ENCODE measurements around the gene NEK2.
"Not testable (repeated sequence)": the region's sequence is repeated elsewhere in the genome, so short reads cannot be mapped to it uniquely, and the experiment has no call there.

The NEK2 gene

DNA sequence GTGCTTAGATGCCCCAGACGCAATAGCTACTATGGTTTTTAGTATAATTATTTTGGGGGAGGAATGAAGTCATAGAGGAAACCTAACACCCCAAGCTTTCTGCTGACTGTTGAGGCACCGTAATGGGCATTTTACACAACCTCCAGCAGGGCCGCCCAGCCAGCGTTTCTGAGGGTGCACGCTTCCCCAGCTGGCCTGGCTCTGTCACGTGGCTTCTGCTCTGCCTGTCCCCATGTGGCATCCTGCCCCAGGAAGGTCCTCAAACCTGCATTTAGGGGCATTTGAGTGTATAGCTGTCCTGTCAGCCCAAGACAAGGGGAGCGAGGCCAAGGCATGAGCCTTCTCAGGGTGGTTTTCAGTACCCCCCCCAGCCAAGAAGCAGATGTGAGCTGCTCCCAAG is 10.4 kb upstream of the NEK2 start:
- H3K36me3 ChIP-seq, result no peaks in the 10 kb centered on the region
- TF ChIP-seq, protein P1, sequence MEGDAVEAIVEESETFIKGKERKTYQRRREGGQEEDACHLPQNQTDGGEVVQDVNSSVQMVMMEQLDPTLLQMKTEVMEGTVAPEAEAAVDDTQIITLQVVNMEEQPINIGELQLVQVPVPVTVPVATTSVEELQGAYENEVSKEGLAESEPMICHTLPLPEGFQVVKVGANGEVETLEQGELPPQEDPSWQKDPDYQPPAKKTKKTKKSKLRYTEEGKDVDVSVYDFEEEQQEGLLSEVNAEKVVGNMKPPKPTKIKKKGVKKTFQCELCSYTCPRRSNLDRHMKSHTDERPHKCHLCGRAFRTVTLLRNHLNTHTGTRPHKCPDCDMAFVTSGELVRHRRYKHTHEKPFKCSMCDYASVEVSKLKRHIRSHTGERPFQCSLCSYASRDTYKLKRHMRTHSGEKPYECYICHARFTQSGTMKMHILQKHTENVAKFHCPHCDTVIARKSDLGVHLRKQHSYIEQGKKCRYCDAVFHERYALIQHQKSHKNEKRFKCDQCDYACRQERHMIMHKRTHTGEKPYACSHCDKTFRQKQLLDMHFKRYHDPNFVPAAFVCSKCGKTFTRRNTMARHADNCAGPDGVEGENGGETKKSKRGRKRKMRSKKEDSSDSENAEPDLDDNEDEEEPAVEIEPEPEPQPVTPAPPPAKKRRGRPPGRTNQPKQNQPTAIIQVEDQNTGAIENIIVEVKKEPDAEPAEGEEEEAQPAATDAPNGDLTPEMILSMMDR (IDR thresholded peaks at IDR 0.05; ENCODE audit: low read depth, low read length), result no peak
- H3K27me3 ChIP-seq, result no peaks in the 10 kb centered on the region
- peaks cover 5% of the 10 kb centered on the region; the same call in 1 of the 2 replicates for H3K4me1 ChIP-seq
- no peaks in the 10 kb centered on the region for H3K9me3 ChIP-seq
- no peak for DNase-seq
- H3K4me3 ChIP-seq (ENCODE audit: low read depth, low read length), result no peak overlapping the region

DNA sequence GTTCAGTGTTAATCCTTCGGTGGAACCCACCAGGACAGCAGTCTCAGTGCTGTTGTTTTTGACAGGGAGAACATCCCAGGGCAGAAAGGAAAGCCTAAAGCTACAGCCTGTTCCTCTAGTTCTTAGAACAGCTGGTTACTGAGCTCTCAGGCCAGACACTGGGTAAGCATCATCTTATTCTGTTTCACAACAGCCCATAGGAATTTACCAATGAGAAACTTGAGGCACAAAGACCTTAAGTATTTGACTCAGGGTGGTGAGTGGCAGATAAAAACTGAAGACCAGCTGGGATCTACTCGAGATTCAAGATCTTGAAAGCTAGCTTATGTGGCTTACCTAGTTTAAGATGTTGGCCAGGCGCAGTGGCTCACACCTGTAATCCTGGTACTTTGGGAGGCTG is 9.4 kb upstream of the NEK2 start:
- peaks cover 5% of the 10 kb centered on the region; the same call in 1 of the 2 replicates for H3K4me1 ChIP-seq
- H3K36me3 ChIP-seq, result no peaks in the 10 kb centered on the region
- DNase-seq, result no peak
- no peaks in the 10 kb centered on the region for H3K9me3 ChIP-seq
- H3K27me3 ChIP-seq, result no peaks in the 10 kb centered on the region
- H3K4me3 ChIP-seq (ENCODE audit: low read depth, low read length), result no peak overlapping the region
- TF ChIP-seq, protein P1 (IDR thresholded peaks at IDR 0.05; ENCODE audit: low read depth, low read length), result no peak

DNA sequence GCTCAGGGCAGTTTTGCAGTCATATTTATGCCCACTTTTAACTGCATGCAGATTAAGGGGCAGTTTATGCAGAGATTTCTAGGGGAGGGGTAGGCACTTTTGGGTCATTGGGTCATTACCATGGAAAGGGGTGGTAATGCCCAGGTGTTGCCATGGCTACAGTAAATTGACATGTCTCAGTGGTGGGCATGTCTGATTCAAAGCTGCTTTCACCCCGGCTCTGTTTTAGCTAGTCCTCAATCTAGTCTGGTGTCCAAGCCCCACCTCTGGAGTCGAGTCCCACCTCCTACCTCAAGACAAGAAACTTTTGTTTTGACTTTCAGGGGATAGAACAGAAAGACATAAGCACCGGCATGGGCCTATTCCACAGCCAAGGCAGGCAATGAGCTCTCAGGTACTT is 8.9 kb upstream of the NEK2 start:
- TF ChIP-seq, protein P1 (IDR thresholded peaks at IDR 0.05; ENCODE audit: low read depth, low read length), result no peak
- Histone ChIP-seq H3K4me1 (peaks cover 5% of the 10 kb centered on the region; the same call in 1 of the 2 replicates), H3K9me3 (no peaks in the 10 kb centered on the region), H3K36me3 (no peaks in the 10 kb centered on the region), H3K4me3 (ENCODE audit: low read depth, low read length) (no peak overlapping the region), H3K27me3 (no peaks in the 10 kb centered on the region)
- no peak for DNase-seq

DNA sequence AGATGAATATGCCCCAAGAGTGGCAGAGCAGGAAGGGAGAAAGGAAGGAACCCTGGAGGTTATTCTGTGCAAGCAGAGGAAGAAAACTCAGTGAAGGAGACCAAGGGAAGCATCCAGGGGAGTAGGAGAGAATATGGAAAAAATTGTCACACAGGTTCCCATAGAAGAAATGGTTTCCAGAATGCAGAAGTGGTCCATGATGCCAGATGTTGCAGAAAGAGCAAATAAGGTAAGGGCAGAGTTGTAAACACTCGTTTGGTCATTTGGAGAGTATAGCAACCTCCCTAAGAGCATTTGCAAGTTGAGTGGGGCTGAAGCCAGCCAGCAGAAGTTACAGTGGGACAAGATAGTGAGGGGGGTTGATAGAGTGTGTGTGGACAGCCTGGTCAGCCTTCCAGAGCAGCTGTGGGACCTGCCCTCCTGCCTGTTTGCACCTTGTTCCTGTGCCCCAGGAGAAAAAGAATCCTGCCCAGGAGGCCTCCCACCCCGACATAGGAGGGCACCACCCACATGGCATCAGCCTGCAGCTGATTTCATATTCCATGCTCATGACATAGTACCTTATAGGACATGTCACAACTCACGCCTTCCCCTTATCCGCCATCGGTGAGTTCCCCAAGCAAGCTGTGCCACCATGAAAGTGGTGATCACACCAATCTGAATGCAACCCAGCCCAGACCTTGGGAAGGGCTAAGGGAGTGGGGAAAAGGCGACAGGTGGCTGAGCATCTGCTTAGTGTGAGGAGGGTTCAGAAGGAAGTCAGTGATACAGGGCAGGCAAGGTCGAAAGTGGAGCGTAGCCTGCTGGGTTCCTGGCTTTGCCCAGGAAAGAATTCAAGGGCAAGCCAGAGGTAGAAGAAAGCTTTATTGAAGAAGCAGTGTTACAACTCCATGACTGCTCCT is 8.2 kb upstream of the NEK2 start:
- DNase-seq, result no peak
- peaks cover 5% of the 10 kb centered on the region; the same call in 1 of the 2 replicates for H3K4me1 ChIP-seq
- H3K36me3 ChIP-seq, result no peaks in the 10 kb centered on the region
- no peak overlapping the region for H3K4me3 ChIP-seq (ENCODE audit: low read depth, low read length)
- TF ChIP-seq, protein P1 (IDR thresholded peaks at IDR 0.05; ENCODE audit: low read depth, low read length), result no peak
- H3K9me3 ChIP-seq, result no peaks in the 10 kb centered on the region
- H3K27me3 ChIP-seq, result no peaks in the 10 kb centered on the region

DNA sequence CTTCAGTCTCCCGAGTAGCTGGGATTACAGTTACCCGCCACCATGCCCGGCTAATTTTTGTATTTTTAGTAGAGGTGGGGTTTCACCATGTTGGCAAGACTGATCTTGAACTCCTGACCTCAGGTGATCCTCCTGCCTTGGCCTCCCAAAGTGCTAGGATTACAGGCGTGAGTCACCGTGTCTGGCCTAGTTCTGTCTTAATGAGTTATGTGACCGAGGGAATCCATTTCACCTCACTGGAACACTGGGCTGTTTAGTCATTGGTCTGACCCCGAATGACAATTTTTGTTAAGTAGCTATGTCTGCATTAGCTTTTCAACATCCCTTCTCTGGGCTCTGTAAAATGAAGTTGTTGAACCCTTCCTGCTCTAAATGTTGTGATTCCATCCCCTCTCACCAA is 6.8 kb upstream of the NEK2 start:
- not testable (repeated sequence) for DNase-seq; H3K9me3 ChIP-seq; H3K27me3 ChIP-seq; H3K4me3 ChIP-seq (ENCODE audit: low read depth, low read length); H3K36me3 ChIP-seq; H3K4me1 ChIP-seq

DNA sequence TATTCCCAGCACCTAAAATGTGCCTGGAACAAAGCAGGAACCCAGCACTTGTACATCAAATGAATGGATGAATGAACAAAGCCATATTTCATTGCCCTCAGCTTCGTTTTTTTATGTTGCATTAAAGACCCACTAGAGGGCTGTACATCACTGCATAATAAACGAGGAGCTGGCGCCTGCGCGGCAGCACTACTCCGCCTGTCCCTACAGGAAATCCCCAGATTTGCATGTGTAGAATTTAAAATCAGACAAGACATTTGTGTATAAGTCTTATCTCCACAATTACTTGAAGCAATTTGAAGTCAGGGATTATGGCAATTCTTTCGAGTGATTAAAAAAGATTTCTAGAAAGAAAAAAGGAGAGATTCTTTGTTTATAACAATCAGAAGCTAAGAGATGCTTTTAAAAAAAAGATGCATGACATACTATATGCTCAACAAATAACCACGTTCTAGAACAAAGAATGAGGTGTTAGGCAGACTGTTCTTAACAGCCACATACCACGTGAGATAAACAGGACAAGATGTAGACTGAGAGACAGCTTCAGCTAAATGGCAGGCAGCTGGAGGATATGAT is 5.4 kb upstream of the NEK2 start:
- Histone ChIP-seq H3K27me3 (no peaks in the 10 kb centered on the region), H3K9me3 (no peaks in the 10 kb centered on the region), H3K36me3 (no peaks in the 10 kb centered on the region), H3K4me1 (peaks cover 5% of the 10 kb centered on the region; the same call in 1 of the 2 replicates), H3K4me3 (ENCODE audit: low read depth, low read length) (no peak overlapping the region)
- TF ChIP-seq, protein P1 (IDR thresholded peaks at IDR 0.05; ENCODE audit: low read depth, low read length), result peak; percentile 86
- peak; percentile 78 for DNase-seq

Data from BE2C (cell line).